Bronchial epithelial cell (primary cell): Measurements from ENCODE around the gene ROR2. TPM values are rescaled to one million over a fixed set of nuclear protein-coding genes. Genes with fewer than 3 reads are reported as not detected.
A peak's percentile ranks its signal among the peaks of the same experiment; 100 is the strongest.

Experiments used
- DNase-seq: peaks from one replicate; pipeline ENCODE4 v3.0.0-alpha.2; 2010; ENCODE audit warnings: low read depth
- FAIRE-seq: peaks from 2 replicates; lab custom pipeline; 2011; peaks lifted over from hg19 to GRCh38; lab: Jason Lieb, UNC
- H3K27me3 ChIP-seq: 2 replicates; pipeline ENCODE4 v1.5.1; 2011; ENCODE audit warnings: low read length; ENCODE audit not compliant: control insufficient read depth, insufficient read depth
- H3K36me3 ChIP-seq: 2 replicates; pipeline ENCODE4 v1.5.1; 2011; ENCODE audit warnings: low read length; ENCODE audit not compliant: control insufficient read depth, insufficient read depth
- H3K4me3 ChIP-seq: 2 replicates; pipeline ENCODE4 v1.5.1; 2011; ENCODE audit warnings: mild to moderate bottlenecking, low read depth, low read length, control low read depth
- total RNA-seq: library from RNA; depleted of rRNA; stranded (reverse); fragments of >200 nt; gene quantifications from 2 replicates; pipeline ENCODE4 v1.2.1, GENCODE V29; 2014
- TF ChIP-seq, protein P1 (sequence below): IDR thresholded peaks from 2 replicates; pipeline ENCODE4 v1.5.1; 2011; ENCODE audit warnings: mild to moderate bottlenecking, moderate library complexity, low read length, control low read depth, inconsistent platforms; ENCODE audit not compliant: insufficient read depth, severe bottlenecking

The ROR2 gene
- total RNA-seq, 1 donor from 2014 or later = 0.26 TPM

DNA sequence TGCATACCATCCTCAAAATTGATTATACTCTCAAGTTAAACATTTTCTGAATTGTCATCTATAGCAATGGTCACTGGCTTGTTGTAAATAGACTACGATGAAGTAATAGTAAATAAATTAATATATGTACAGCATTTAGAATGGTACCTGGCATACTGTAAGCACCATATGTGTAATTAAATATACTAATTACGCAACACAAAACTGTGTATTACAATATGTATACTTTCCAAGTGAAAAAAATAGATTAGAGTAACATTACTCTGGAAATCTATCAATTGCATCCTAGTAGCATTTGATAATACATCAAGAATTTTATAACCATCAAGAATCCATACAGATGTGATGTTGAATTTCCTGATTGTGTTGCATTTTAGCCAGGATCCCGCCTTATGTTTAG lies 17.2 kb upstream of the ROR2 start:
- Histone ChIP-seq H3K36me3 (no peaks in the 10 kb centered on the region), H3K27me3 (no peaks in the 10 kb centered on the region), H3K4me3 (no peak overlapping the region)
- FAIRE-seq = no peak
- TF ChIP-seq, protein P1, sequence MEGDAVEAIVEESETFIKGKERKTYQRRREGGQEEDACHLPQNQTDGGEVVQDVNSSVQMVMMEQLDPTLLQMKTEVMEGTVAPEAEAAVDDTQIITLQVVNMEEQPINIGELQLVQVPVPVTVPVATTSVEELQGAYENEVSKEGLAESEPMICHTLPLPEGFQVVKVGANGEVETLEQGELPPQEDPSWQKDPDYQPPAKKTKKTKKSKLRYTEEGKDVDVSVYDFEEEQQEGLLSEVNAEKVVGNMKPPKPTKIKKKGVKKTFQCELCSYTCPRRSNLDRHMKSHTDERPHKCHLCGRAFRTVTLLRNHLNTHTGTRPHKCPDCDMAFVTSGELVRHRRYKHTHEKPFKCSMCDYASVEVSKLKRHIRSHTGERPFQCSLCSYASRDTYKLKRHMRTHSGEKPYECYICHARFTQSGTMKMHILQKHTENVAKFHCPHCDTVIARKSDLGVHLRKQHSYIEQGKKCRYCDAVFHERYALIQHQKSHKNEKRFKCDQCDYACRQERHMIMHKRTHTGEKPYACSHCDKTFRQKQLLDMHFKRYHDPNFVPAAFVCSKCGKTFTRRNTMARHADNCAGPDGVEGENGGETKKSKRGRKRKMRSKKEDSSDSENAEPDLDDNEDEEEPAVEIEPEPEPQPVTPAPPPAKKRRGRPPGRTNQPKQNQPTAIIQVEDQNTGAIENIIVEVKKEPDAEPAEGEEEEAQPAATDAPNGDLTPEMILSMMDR = no peak
- DNase-seq = no peak

DNA sequence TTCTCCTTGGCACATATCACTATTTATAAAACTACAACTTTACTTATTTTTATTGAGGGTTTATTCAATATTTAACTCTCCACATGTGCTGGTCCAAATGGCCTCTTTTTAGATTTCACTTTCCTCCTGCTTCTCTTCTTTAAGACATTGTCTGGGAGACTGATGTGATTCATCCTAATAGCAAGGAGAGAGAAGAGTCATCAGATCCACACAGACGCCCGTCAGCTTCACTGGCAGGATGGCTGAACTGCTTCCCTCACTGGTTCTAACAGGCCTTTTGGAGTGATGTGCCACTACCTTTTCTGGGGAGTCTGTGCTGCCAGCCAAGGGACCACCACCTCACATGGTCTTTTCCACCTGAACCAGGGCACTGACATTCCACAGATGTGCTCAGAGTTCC lies 16.5 kb upstream of the ROR2 start:
- Histone ChIP-seq H3K27me3 (no peaks in the 10 kb centered on the region), H3K36me3 (no peaks in the 10 kb centered on the region), H3K4me3 (no peak overlapping the region)
- DNase-seq (peak; percentile 51), FAIRE-seq (no peak)
- TF ChIP-seq, protein P1 = no peak

DNA sequence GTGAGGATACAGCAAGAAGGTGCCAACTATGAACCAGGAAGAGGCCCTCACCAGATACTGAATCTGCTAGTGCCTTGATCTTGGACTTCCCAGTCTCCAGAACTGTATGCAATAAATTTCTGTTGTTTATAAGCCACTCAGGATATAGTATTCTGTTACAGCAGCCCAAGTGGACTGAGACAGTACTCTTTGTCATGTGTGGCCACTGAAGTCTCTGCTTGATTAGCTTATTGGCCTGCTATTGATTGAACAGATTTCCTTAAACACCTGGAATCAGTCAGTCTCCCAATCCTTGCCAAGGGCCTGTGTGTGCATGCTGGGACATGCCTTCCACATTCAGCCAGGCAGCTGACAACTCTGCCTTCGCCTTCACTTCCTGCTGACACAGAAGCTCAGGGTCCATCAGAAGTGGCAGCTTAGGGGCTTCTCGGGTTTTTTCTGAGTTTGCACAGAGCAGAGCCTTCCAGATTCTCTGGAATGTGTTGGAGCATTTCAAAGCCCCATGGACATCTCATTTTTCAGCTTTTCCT lies 13.7 kb upstream of the ROR2 start:
- Histone ChIP-seq H3K36me3 (no peaks in the 10 kb centered on the region), H3K27me3 (no peaks in the 10 kb centered on the region), H3K4me3 (no peak overlapping the region)
- FAIRE-seq (no peak), DNase-seq (peak; percentile 61)
- TF ChIP-seq, protein P1 = no peak

DNA sequence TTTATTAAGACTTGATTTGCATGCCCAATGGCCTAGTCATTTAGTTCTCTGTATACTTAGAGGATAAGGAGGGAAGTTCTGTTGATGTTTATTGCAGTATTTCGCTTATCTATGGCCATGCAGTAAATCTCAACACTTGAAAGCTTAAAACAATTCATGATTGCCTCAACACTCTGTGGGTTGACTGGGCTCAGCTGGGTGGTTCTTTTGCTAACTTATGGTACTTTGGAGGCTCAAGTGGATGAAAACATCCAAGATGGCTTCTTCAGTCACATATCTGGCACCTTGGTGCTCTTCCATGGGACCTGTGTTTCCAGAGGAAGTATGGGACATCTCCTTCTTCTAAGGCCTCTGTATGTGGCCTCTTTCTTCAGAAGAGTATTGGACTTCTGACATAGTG lies 10.3 kb upstream of the ROR2 start:
- no peak overlapping the region for H3K4me3 ChIP-seq
- H3K36me3 ChIP-seq = no peaks in the 10 kb centered on the region
- DNase-seq (no peak), FAIRE-seq (no peak)
- TF ChIP-seq, protein P1 = no peak
- no peaks in the 10 kb centered on the region for H3K27me3 ChIP-seq

DNA sequence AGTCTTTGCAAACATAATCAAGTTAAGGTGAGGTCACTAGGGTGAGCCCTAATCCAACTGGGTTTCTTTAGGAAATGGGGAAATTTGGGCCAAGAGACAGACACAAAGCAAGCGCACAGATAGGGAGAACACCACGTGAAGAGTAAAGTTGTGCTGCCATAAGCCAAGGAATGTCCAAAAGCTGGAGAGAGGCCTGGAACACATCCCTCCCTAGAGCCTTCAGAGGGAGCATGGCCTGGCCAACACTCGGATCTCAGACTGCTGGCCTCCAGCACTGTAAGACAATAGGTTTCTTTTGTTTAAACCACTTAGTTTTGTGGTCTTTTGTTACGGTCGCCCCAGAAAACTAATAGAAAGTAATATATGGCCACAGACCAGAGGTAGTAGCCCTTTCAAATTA lies 8.1 kb upstream of the ROR2 start:
- TF ChIP-seq, protein P1 = no peak
- DNase-seq (no peak), FAIRE-seq (no peak)
- no peak overlapping the region for H3K4me3 ChIP-seq
- no peaks in the 10 kb centered on the region for H3K36me3 ChIP-seq
- H3K27me3 ChIP-seq = no peaks in the 10 kb centered on the region

DNA sequence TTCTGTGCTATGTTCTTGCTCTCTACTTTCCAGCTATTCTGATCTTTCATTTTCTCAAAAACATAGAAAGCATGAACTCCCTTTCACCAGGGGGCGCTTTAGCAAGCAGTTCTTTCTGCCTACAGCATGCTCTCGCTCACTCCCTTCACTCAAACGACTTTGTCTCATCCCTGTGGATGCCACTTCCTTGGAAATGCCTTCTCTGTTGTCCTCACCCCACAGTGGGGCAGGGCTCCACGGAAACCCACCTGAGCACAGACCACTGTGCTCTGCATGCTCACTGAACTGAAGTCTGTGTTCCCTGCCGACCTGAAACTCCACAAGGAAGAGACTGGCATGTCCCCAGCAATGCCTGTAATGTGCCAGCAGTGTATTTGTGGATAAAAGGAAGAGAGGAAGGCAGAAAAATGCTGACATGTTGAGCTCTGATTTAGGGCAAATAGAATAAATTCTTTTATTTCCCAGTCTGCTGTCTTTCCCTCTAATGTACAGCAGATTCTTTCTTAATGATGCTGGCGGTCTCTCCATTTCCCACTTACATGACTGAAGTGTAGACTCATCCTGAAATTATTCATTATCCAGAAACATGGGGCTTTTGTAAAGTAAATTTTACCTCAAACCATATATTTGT lies 4.9 kb upstream of the ROR2 start:
- no peaks in the 10 kb centered on the region for H3K36me3 ChIP-seq
- TF ChIP-seq, protein P1 = peak; percentile 80
- no peak for FAIRE-seq
- DNase-seq = peak; percentile 49
- H3K4me3 ChIP-seq = no peak overlapping the region
- peaks cover 2% of the 10 kb centered on the region for H3K27me3 ChIP-seq
